H9 (cell line): ENCODE data around the gene SMAD3. TPM values are rescaled to one million over a fixed set of nuclear protein-coding genes. Genes with fewer than 3 reads are reported as not detected.

Experiments used
- DNase-seq: peaks from one replicate; pipeline ENCODE4 v3.0.0-alpha.2; 2017
- H2AFZ ChIP-seq: one replicate; pipeline ENCODE4 v1.6.1; 2013; ENCODE audit warnings: mild to moderate bottlenecking, low read length, control low read depth, moderate library complexity
- H2AK5ac ChIP-seq: 2 replicates; pipeline ENCODE4 v1.6.1; 2013; ENCODE audit warnings: low read length, control low read depth, mixed read lengths; ENCODE audit not compliant: insufficient read length
- H2BK120ac ChIP-seq: one replicate; pipeline ENCODE4 v1.6.1; 2013; ENCODE audit warnings: low read depth, mild to moderate bottlenecking, low read length, control low read depth, inconsistent platforms; ENCODE audit not compliant: poor library complexity, severe bottlenecking
- H2BK12ac ChIP-seq: 2 replicates; pipeline ENCODE4 v1.6.1; 2013; ENCODE audit warnings: low read length, control low read depth, mixed read lengths, low read depth; ENCODE audit not compliant: insufficient read length
- H2BK15ac ChIP-seq: 2 replicates; pipeline ENCODE4 v1.6.1; 2013; ENCODE audit warnings: low read depth, low read length, control low read depth
- H2BK20ac ChIP-seq: one replicate; pipeline ENCODE4 v1.6.1; 2013; ENCODE audit warnings: low read depth, mild to moderate bottlenecking, low read length, control low read depth, inconsistent platforms; ENCODE audit not compliant: poor library complexity, severe bottlenecking
- H2BK5ac ChIP-seq: 2 replicates; pipeline ENCODE4 v1.6.1; 2013; ENCODE audit warnings: low read length, control low read depth, mixed read lengths; ENCODE audit not compliant: insufficient read length
- H3K14ac ChIP-seq: 2 replicates; pipeline ENCODE4 v1.6.1; 2013; ENCODE audit warnings: low read length, control low read depth; ENCODE audit not compliant: insufficient read depth
- H3K18ac ChIP-seq: 2 replicates; pipeline ENCODE4 v1.6.1; 2013; ENCODE audit warnings: low read depth, mild to moderate bottlenecking, mixed read lengths, low read length, control low read depth; ENCODE audit not compliant: insufficient read length
- H3K23ac ChIP-seq: 2 replicates; pipeline ENCODE4 v1.6.1; 2013; ENCODE audit warnings: low read length, control low read depth, mixed read lengths, low read depth; ENCODE audit not compliant: insufficient read length
- H3K23me2 ChIP-seq: 2 replicates; pipeline ENCODE4 v1.6.1; 2013; ENCODE audit warnings: low read depth, mild to moderate bottlenecking, mixed read lengths, low read length, control low read depth; ENCODE audit not compliant: insufficient read length, poor library complexity, severe bottlenecking
- H3K27ac ChIP-seq: 2 replicates; pipeline ENCODE4 v1.5.1; 2013; ENCODE audit warnings: low read length, control low read depth, mixed read lengths, low read depth; ENCODE audit not compliant: insufficient read length
- H3K27me3 ChIP-seq: 2 replicates; pipeline ENCODE4 v1.6.1; 2013; ENCODE audit warnings: low read length, control low read depth, inconsistent platforms; ENCODE audit not compliant: insufficient read depth
- H3K4ac ChIP-seq: 2 replicates; pipeline ENCODE4 v1.6.1; 2013; ENCODE audit warnings: low read depth, mild to moderate bottlenecking, control low read depth, inconsistent platforms, low read length, moderate library complexity
- H3K4me1 ChIP-seq: 2 replicates; pipeline ENCODE4 v1.6.1; 2013; ENCODE audit warnings: low read length, control low read depth, inconsistent platforms; ENCODE audit not compliant: insufficient read depth
- H3K4me2 ChIP-seq: 2 replicates; pipeline ENCODE4 v1.6.1; 2013; ENCODE audit warnings: low read length, control low read depth, mixed read lengths; ENCODE audit not compliant: insufficient read length, insufficient read depth
- H3K56ac ChIP-seq: 2 replicates; pipeline ENCODE4 v1.6.1; 2013; ENCODE audit warnings: low read depth, mild to moderate bottlenecking, mixed read lengths, low read length, control low read depth; ENCODE audit not compliant: insufficient read length
- H3K79me1 ChIP-seq: 2 replicates; pipeline ENCODE4 v1.6.1; 2013; ENCODE audit warnings: low read depth, mild to moderate bottlenecking, moderate library complexity, low read length, control low read depth, inconsistent platforms; ENCODE audit not compliant: insufficient read depth, poor library complexity, severe bottlenecking
- H3K79me2 ChIP-seq: 2 replicates; pipeline ENCODE4 v1.6.1; 2013; ENCODE audit warnings: low read length, control low read depth, inconsistent platforms; ENCODE audit not compliant: insufficient read depth
- H3K9ac ChIP-seq: 2 replicates; pipeline ENCODE4 v1.6.1; 2013; ENCODE audit warnings: low read length, control low read depth, mixed read lengths; ENCODE audit not compliant: insufficient read length; ENCODE audit errors: extremely low read depth
- H3K9me3 ChIP-seq: one replicate; pipeline ENCODE4 v1.6.1; 2013; ENCODE audit warnings: low read depth, low read length, inconsistent platforms; ENCODE audit not compliant: control insufficient read depth
- H3T11ph ChIP-seq: one replicate; pipeline ENCODE4 v1.6.1; 2013; ENCODE audit warnings: mild to moderate bottlenecking, low read length, control low read depth, inconsistent platforms
- H4K20me1 ChIP-seq: one replicate; pipeline ENCODE4 v1.6.1; 2013; ENCODE audit not compliant: control insufficient read depth, insufficient read length, insufficient read depth
- H4K5ac ChIP-seq: 2 replicates; pipeline ENCODE4 v1.6.1; 2013; ENCODE audit warnings: low read depth, mild to moderate bottlenecking, mixed read lengths, low read length, control low read depth; ENCODE audit not compliant: insufficient read length
- H4K8ac ChIP-seq: replicated peaks from 2 replicates; pipeline ENCODE4 v1.6.1; 2013; ENCODE audit warnings: low read length, control low read depth, mixed read lengths, low read depth; ENCODE audit not compliant: insufficient read length
- H4K91ac ChIP-seq: 2 replicates; pipeline ENCODE4 v1.6.1; 2013; ENCODE audit warnings: low read depth, mild to moderate bottlenecking, moderate library complexity, mixed read lengths, low read length, control low read depth; ENCODE audit not compliant: insufficient read length
- H3K27ac Mint-ChIP-seq, 3 experiments: 2 replicates in 2 of 3; 3 replicates in 1 of 3; pipeline ENCODE4 v1.8.0; 2020 to 2021; ENCODE audit warnings: mixed read lengths in 3 of 3, mild to moderate bottlenecking in 1 of 3, moderate library complexity in 1 of 3
- H3K27me3 Mint-ChIP-seq: 2 replicates; pipeline ENCODE4 v1.8.0; 2021; ENCODE audit warnings: low read depth, mild to moderate bottlenecking, moderate library complexity, mixed read lengths
- H3K36me3 Mint-ChIP-seq, 3 experiments: 2 replicates in 2 of 3; 3 replicates in 1 of 3; pipeline ENCODE4 v1.8.0; 2020 to 2021; ENCODE audit warnings: low read depth in 3 of 3, mixed read lengths in 3 of 3; ENCODE audit not compliant: insufficient read depth in 1 of 3
- H3K4me1 Mint-ChIP-seq, 2 experiments: 2 replicates each; pipeline ENCODE4 v1.8.0; 2020; ENCODE audit warnings: mixed read lengths in 2 of 2
- H3K4me3 Mint-ChIP-seq, 2 experiments: 2 replicates in 1 of 2; 3 replicates in 1 of 2; pipeline ENCODE4 v1.8.0; 2020 to 2021; ENCODE audit warnings: mild to moderate bottlenecking in 2 of 2, mixed read lengths in 2 of 2, moderate library complexity in 1 of 2
- H3K9me3 Mint-ChIP-seq, 2 experiments: 2 replicates in 1 of 2; 3 replicates in 1 of 2; pipeline ENCODE4 v1.8.0; 2020; ENCODE audit warnings: mild to moderate bottlenecking in 2 of 2, mixed read lengths in 2 of 2, moderate library complexity in 1 of 2
- WGBS: extraction: QIAGEN DNeasy Blood & Tissue Kit; methylation state at CpG from one replicate; pipeline ENCODE4 v1.1.7; 2013; ENCODE audit warnings: missing lambda C conversion rate, low lambda C conversion rate, mixed read lengths; ENCODE audit not compliant: insufficient read length; ENCODE audit errors: extremely low coverage; 5-methylcytosine and 5-hydroxymethylcytosine counted together
- total RNA-seq: library from RNA; stranded (reverse); gene quantifications from 2 replicates; pipeline ENCODE4 v1.2.1, GENCODE V29; 2021
- TF ChIP-seq, protein P1 (sequence below): fragments of 200-600 bp; sonication (generic); conservative IDR thresholded peaks from 3 replicates; pipeline ENCODE4 v1.8.0; 2021; ENCODE audit warnings: antibody characterized with exemption, mild to moderate bottlenecking

SMAD3 gene
- total RNA-seq, 1 experiment from 2014 or later, result 26.7 TPM

- Histone ChIP-seq H3K18ac (no peak overlapping the region), H3K23ac (no peak overlapping the region), H3K4me1 (peaks cover 6% of the 10 kb centered on the region; the same call in 1 of the 2 replicates), H3K79me1 (no peaks in the 10 kb centered on the region), H3K4me2 (no peak overlapping the region), H3K79me2 (no peaks in the 10 kb centered on the region), H2BK120ac (no peak overlapping the region), H4K8ac (no peak overlapping the region), H3T11ph (no peak overlapping the region), H3K14ac (no peak overlapping the region), H4K5ac (no peak overlapping the region), H3K27me3 (no peaks in the 10 kb centered on the region), H3K9me3 (no peaks in the 10 kb centered on the region), H3K4ac (no peak overlapping the region), H2AFZ (no peak overlapping the region), H3K56ac (no peak overlapping the region), H2AK5ac (no peak overlapping the region), H2BK15ac (no peak overlapping the region), H3K27ac (no peak overlapping the region), H4K91ac (no peak overlapping the region), H2BK12ac (no peak overlapping the region), H4K20me1 (no peaks in the 10 kb centered on the region), H2BK5ac (no peak overlapping the region), H3K9ac (no peak overlapping the region), H2BK20ac (no peak overlapping the region), H3K23me2 (no peaks in the 10 kb centered on the region)
- WGBS, result no CpG with 5 or more reads among the region's 2 CpGs
- no peak for DNase-seq
- peaks cover 2% of the 10 kb centered on the region for H3K27me3 Mint-ChIP-seq
- H3K4me1 Mint-ChIP-seq, result peaks cover 22 to 30% of the 10 kb centered on the region in 2 experiments
- H3K36me3 Mint-ChIP-seq, result no peaks in the 10 kb centered on the region
- TF ChIP-seq, protein P1, sequence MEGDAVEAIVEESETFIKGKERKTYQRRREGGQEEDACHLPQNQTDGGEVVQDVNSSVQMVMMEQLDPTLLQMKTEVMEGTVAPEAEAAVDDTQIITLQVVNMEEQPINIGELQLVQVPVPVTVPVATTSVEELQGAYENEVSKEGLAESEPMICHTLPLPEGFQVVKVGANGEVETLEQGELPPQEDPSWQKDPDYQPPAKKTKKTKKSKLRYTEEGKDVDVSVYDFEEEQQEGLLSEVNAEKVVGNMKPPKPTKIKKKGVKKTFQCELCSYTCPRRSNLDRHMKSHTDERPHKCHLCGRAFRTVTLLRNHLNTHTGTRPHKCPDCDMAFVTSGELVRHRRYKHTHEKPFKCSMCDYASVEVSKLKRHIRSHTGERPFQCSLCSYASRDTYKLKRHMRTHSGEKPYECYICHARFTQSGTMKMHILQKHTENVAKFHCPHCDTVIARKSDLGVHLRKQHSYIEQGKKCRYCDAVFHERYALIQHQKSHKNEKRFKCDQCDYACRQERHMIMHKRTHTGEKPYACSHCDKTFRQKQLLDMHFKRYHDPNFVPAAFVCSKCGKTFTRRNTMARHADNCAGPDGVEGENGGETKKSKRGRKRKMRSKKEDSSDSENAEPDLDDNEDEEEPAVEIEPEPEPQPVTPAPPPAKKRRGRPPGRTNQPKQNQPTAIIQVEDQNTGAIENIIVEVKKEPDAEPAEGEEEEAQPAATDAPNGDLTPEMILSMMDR, result no peak
- no peak overlapping the region for H3K27ac Mint-ChIP-seq
- no peaks in the 10 kb centered on the region for H3K9me3 Mint-ChIP-seq
- H3K4me3 Mint-ChIP-seq, result no peak overlapping the region
Observed at GRCh38 chr15:67040277-67040676, 25.1 kb upstream of the SMAD3 start.
